OCI-LY3 (cell line): ENCODE data around the gene EIF5.

Experiments
- CTCF ChIP-seq: fragments of 200-600, 300-600 bp; sonication (generic); IDR thresholded peaks from 2 replicates; pipeline ENCODE4 v1.5.1; 2014; ENCODE audit warnings: antibody characterized with exemption, low read length, low read depth
- EZH2phosphoT487 ChIP-seq: fragments of 200-600 bp; shearing (Covaris generic); IDR thresholded peaks from 2 replicates; pipeline ENCODE4 v1.6.1; 2018; ENCODE audit warnings: antibody characterized with exemption, mixed run types, low read depth

- TF ChIP-seq CTCF (no peak), EZH2phosphoT487 (no peak)
Measured at GRCh38 chr14:103343905-103344797, 10.1 kb downstream of the EIF5 start.
